GM12878 (cell line): ENCODE measurements around the gene SLAIN2. TPM values are rescaled to one million over a fixed set of nuclear protein-coding genes. Genes with fewer than 3 reads are reported as not detected.

Experiments used
- ATAC-seq: fragments of 200-7000 bp; cut with Tn5 transposase; 3 replicates; pipeline ENCODE4 v1.9.1; 2020; ENCODE audit warnings: mild to moderate bottlenecking, moderate library complexity
- BruUV-seq: library from RNA; stranded (reverse); fragments of 400-500 nt; replicated peaks from 2 replicates; lab custom pipeline; 2021; lab: Mats Ljungman, UMichigan
- CTCF ChIA-PET: fragments of 300-600 bp; sonication (Branson Sonifier 250); formaldehyde crosslinking; extraction: SDS; loops from one replicate; lab custom pipeline; 2021; ENCODE audit warnings: inconsistent platforms; lab: Yijun Ruan, JAX
- POLR2A ChIA-PET: fragments of 350-600 bp; formaldehyde crosslinking; extraction: SDS; loops from one replicate; lab custom pipeline; 2021; ENCODE audit warnings: inconsistent platforms; lab: Charles Lee
- RAD21 ChIA-PET: fragments of 300-600 bp; sonication (Branson Sonifier 250); formaldehyde crosslinking; loops from one replicate; lab custom pipeline; 2023; ENCODE audit warnings: antibody characterized with exemption; ENCODE audit not compliant: unreplicated experiment; lab: Charles Lee
- SMC1A ChIA-PET: fragments of 300-600 bp; sonication (Branson Sonifier 250); formaldehyde crosslinking; loops from one replicate; lab custom pipeline; 2023; ENCODE audit not compliant: unreplicated experiment, uncharacterized antibody; lab: Charles Lee
- DNase-seq: peaks from one replicate; pipeline ENCODE4 v3.0.0-alpha.2; 2011; ENCODE audit warnings: low read depth, low spot score
- FAIRE-seq: peaks from 3 replicates; lab custom pipeline; 2011; peaks lifted over from hg19 to GRCh38; lab: Jason Lieb, UNC
- H2AFZ ChIP-seq: 2 replicates; pipeline ENCODE4 v1.6.0; 2011; ENCODE audit warnings: low read depth, low read length, control low read depth; ENCODE audit not compliant: control insufficient read depth
- H3K27ac ChIP-seq: 2 replicates; pipeline ENCODE4 v1.5.1; 2011; ENCODE audit warnings: control low read depth; ENCODE audit not compliant: control insufficient read depth, insufficient read depth
- H3K27me3 ChIP-seq, 2 experiments: replicated peaks in 1 of 2; 2 replicates each; pipeline versions ENCODE4 v1.6.0 to v1.6.1; 2011; ENCODE audit warnings: low read length in 1 of 2; ENCODE audit not compliant: control insufficient read depth in 2 of 2, insufficient read depth in 2 of 2
- H3K36me3 ChIP-seq, 2 experiments: 2 replicates each; pipeline ENCODE4 v1.5.1; 2011; ENCODE audit warnings: low read length in 1 of 2; ENCODE audit not compliant: control insufficient read depth in 2 of 2, insufficient read depth in 2 of 2
- H3K4me1 ChIP-seq: 2 replicates; pipeline ENCODE4 v1.6.1; 2011; ENCODE audit warnings: mild to moderate bottlenecking, low read length, moderate library complexity, mixed read lengths; ENCODE audit not compliant: control insufficient read depth, insufficient read depth
- H3K4me2 ChIP-seq: 2 replicates; pipeline ENCODE4 v1.6.0; 2011; ENCODE audit warnings: control low read depth; ENCODE audit not compliant: control insufficient read depth, insufficient read depth
- H3K4me3 ChIP-seq: fragments of 200-600 bp; sonication (generic); 2 replicates; pipeline ENCODE4 v1.5.1; 2016
- H3K79me2 ChIP-seq: 2 replicates; pipeline ENCODE4 v1.6.0; 2011; ENCODE audit warnings: low read length; ENCODE audit not compliant: control insufficient read depth, insufficient read depth
- H3K9ac ChIP-seq: 2 replicates; pipeline ENCODE4 v1.8.0; 2011; ENCODE audit warnings: low read length, control low read depth, mixed read lengths; ENCODE audit not compliant: control insufficient read depth, insufficient read depth
- H3K9me3 ChIP-seq: replicated peaks from 3 replicates; pipeline ENCODE4 v1.5.1; 2011; ENCODE audit warnings: mild to moderate bottlenecking, low read length; ENCODE audit not compliant: control insufficient read depth, insufficient read depth
- H4K20me1 ChIP-seq: 2 replicates; pipeline ENCODE4 v1.6.0; 2011; ENCODE audit not compliant: control insufficient read depth, insufficient read depth
- CREB1 ChIP-seq: IDR thresholded peaks from 2 replicates; pipeline ENCODE4 v1.6.1; 2012; ENCODE audit warnings: low read depth, mild to moderate bottlenecking, inconsistent platforms
- GABPA ChIP-seq: IDR thresholded peaks from 2 replicates; pipeline ENCODE4 v1.6.1; 2014; ENCODE audit warnings: antibody characterized with exemption, low read depth, mild to moderate bottlenecking, inconsistent platforms
- MEF2A ChIP-seq: IDR thresholded peaks from 2 replicates; pipeline ENCODE4 v1.6.1; 2011; ENCODE audit warnings: low read depth, mild to moderate bottlenecking, low read length, moderate library complexity; ENCODE audit not compliant: insufficient read depth
- MLLT1 ChIP-seq: fragments of 450-650 bp; IDR thresholded peaks from 2 replicates; pipeline ENCODE4 v1.6.1; 2016; ENCODE audit warnings: mild to moderate bottlenecking
- PML ChIP-seq: IDR thresholded peaks from 2 replicates; pipeline ENCODE4 v1.6.1; 2012; ENCODE audit warnings: low read length, inconsistent platforms
- SMARCA5 ChIP-seq: fragments of 450-650 bp; IDR thresholded peaks from 2 replicates; pipeline ENCODE4 v1.6.1; 2017; ENCODE audit warnings: mild to moderate bottlenecking
- TCF12 ChIP-seq: IDR thresholded peaks from 2 replicates; pipeline ENCODE4 v1.6.1; 2011; ENCODE audit warnings: low read depth, mild to moderate bottlenecking, low read length
- ZBTB11 ChIP-seq: fragments of 450-650 bp; formaldehyde crosslinking; IDR thresholded peaks from 2 replicates; pipeline ENCODE4 v1.5.0; 2022; ENCODE audit warnings: mild to moderate bottlenecking, missing genetic modification characterization
- ZNF274 ChIP-seq: IDR thresholded peaks from one replicate; pipeline ENCODE4 v1.8.0; 2011; ENCODE audit not compliant: insufficient read length, insufficient read depth
- ZNF592 ChIP-seq: fragments of 450-650 bp; IDR thresholded peaks from 2 replicates; pipeline ENCODE4 v1.6.1; 2017; ENCODE audit warnings: mild to moderate bottlenecking, moderate library complexity
- WGBS: methylation state at CpG from one replicate; pipeline ENCODE4 v1.1.6; 2016; ENCODE audit warnings: low lambda C conversion rate; ENCODE audit not compliant: insufficient replicate concordance, insufficient coverage; ENCODE audit errors: missing lambda C conversion rate; 5-methylcytosine and 5-hydroxymethylcytosine counted together
- in situ Hi-C: fragments of 300-500 bp; cut with MboI; formaldehyde crosslinking; loops from 9 replicates; pipeline ENCODE4 v1.14.3; 2018; ENCODE audit warnings: mixed read lengths
- intact Hi-C: fragments of 100-400 bp; cut with micrococcal nuclease; formaldehyde crosslinking; loops from one replicate; pipeline ENCODE4 v1.14.2; 2022; ENCODE audit not compliant: unreplicated experiment
- polyA plus RNA-seq, 11 experiments: library from polyadenylated mRNA; depleted of rRNA in 4 of 11; unstranded in 6 of 11; stranded (reverse) in 5 of 11; fragments of >200 nt; fragmentation: Nextera tagmentation in 4 of 11; fragmentation: Illumina TruSeq in 1 of 11; extraction: Ambion mirVana in 4 of 11; extraction: Trizol in 1 of 11; gene quantifications; 1 replicate in 1 of 11; 2 replicates in 10 of 11; pipeline versions ENCODE4 v1.2.1 to v1.2.3, GENCODE V29; 2011 to 2016; ENCODE audit warnings: inconsistent platforms in 2 of 11, missing spikeins in 2 of 11, low read depth in 1 of 11
- total RNA-seq, 4 experiments: library from RNA; depleted of rRNA in 3 of 4; stranded (reverse); fragments of >200 nt in 3 of 4; fragmentation: Illumina TruSeq in 1 of 4; extraction: Trizol in 1 of 4; gene quantifications; 2 replicates each; pipeline versions ENCODE4 v1.2.1 to v1.2.3, GENCODE V29; 2013 to 2021
- TF ChIP-seq, protein P1 (sequence below): fragments of 450-650 bp; IDR thresholded peaks from 2 replicates; pipeline ENCODE4 v1.6.1; 2016; ENCODE audit warnings: mild to moderate bottlenecking, moderate library complexity, borderline replicate concordance

SLAIN2 gene
- total and polyA plus RNA-seq, 10 of the 15 experiments (the other 5 are each of a cell fraction or from before 2014, with no cell fraction given), result 4.3 to 96.6 (median 25.4) TPM

DNA sequence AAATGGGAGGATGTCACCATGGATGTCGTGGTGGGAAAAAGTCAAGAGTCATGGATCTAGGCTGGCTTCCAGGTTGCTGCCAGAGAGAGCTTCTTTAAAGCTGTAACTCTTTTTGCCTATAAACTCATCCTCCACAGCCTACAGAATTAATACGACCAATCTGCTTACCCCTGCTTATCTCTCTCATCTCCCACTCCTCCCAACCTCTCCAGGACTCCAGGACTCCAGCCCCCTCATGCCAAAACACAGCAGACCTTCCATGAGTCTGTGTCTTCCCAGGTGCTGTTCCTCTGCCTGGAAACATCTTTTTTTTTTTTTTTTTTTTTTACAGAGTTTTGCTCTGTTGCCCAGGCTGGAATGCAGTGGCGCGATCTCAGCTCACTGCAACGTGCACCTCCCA is 126.6 kb downstream of the SLAIN2 start:
- CTCF ChIA-PET, result interaction anchor here (0.9 kb wide), 1 partner anchor 494 kb away, joined by 4 read pairs; no protein-coding TSS in a partner anchor
- intact Hi-C loops (no loop called here), in situ Hi-C loops (no loop called here)
- H4K20me1 ChIP-seq, result no peaks in the 10 kb centered on the region
- no TSS peak for BruUV-seq
- no peak overlapping the region for H3K4me3 ChIP-seq
- no peak overlapping the region for H3K9ac ChIP-seq
- no peak overlapping the region for H3K27ac ChIP-seq
- H3K36me3 ChIP-seq, result no peaks in the 10 kb centered on the region
- 25% methylated on average over 4 of the region's 5 CpGs for WGBS
- H3K27me3 ChIP-seq, result no peaks in the 10 kb centered on the region
- no peak overlapping the region for H3K4me2 ChIP-seq
- RAD21 ChIA-PET, result interaction anchor here (0.6 kb wide), 1 partner anchor 1487 kb away, joined by 3 read pairs; no protein-coding TSS in a partner anchor
- H3K4me1 ChIP-seq, result no peaks in the 10 kb centered on the region; the same call in 1 of the 2 replicates
- SMC1A ChIA-PET, result no interaction called here
- DNase-seq (no peak), FAIRE-seq (no peak), ATAC-seq (no peak)
- no peaks in the 10 kb centered on the region; the same call in 2 of the 3 replicates for H3K9me3 ChIP-seq
- POLR2A ChIA-PET, result no interaction called here
- H2AFZ ChIP-seq, result no peak overlapping the region
- no peaks in the 10 kb centered on the region for H3K79me2 ChIP-seq
- TF ChIP-seq MLLT1 (no peak), GABPA (no peak), PML (no peak), CREB1 (no peak), ZNF274 (no peak), ZNF592 (no peak), SMARCA5 (no peak), MEF2A (no peak), TCF12 (no peak), ZBTB11 (CRISPR knock-in tag) (no peak)
- TF ChIP-seq, protein P1, sequence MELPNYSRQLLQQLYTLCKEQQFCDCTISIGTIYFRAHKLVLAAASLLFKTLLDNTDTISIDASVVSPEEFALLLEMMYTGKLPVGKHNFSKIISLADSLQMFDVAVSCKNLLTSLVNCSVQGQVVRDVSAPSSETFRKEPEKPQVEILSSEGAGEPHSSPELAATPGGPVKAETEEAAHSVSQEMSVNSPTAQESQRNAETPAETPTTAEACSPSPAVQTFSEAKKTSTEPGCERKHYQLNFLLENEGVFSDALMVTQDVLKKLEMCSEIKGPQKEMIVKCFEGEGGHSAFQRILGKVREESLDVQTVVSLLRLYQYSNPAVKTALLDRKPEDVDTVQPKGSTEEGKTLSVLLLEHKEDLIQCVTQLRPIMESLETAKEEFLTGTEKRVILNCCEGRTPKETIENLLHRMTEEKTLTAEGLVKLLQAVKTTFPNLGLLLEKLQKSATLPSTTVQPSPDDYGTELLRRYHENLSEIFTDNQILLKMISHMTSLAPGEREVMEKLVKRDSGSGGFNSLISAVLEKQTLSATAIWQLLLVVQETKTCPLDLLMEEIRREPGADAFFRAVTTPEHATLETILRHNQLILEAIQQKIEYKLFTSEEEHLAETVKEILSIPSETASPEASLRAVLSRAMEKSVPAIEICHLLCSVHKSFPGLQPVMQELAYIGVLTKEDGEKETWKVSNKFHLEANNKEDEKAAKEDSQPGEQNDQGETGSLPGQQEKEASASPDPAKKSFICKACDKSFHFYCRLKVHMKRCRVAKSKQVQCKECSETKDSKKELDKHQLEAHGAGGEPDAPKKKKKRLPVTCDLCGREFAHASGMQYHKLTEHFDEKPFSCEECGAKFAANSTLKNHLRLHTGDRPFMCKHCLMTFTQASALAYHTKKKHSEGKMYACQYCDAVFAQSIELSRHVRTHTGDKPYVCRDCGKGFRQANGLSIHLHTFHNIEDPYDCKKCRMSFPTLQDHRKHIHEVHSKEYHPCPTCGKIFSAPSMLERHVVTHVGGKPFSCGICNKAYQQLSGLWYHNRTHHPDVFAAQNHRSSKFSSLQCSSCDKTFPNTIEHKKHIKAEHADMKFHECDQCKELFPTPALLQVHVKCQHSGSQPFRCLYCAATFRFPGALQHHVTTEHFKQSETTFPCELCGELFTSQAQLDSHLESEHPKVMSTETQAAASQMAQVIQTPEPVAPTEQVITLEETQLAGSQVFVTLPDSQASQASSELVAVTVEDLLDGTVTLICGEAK, result no peak
